Kidney epithelial cell (primary cell): ENCODE measurements around the gene WDR7. TPM values are rescaled to one million over a fixed set of nuclear protein-coding genes. Genes with fewer than 3 reads are reported as not detected.

ENCODE experiments used
- DNase-seq: peaks from one replicate; pipeline ENCODE4 v3.0.0-alpha.2; 2010; ENCODE audit warnings: low read depth
- H3K27me3 ChIP-seq: 2 replicates; pipeline ENCODE4 v1.6.0; 2011; ENCODE audit warnings: low read length; ENCODE audit not compliant: control insufficient read depth, insufficient read depth
- H3K36me3 ChIP-seq: 2 replicates; pipeline ENCODE4 v1.5.1; 2011; ENCODE audit warnings: low read length; ENCODE audit not compliant: control insufficient read depth, insufficient read depth
- H3K4me3 ChIP-seq: 2 replicates; pipeline ENCODE4 v1.5.1; 2011; ENCODE audit warnings: low read depth, mild to moderate bottlenecking, control low read depth, low read length
- CTCF ChIP-seq: IDR thresholded peaks from 2 replicates; pipeline ENCODE4 v1.5.1; 2011; ENCODE audit warnings: mild to moderate bottlenecking, moderate library complexity, low read length, control low read depth, inconsistent platforms; ENCODE audit not compliant: insufficient read depth, poor library complexity, severe bottlenecking
- total RNA-seq: library from RNA; depleted of rRNA; stranded (reverse); fragments of >200 nt; gene quantifications from 2 replicates; pipeline ENCODE4 v1.2.3, GENCODE V29; 2015

The WDR7 gene
- total RNA-seq, 1 donor from 2014 or later: 8.7 TPM

GRCh38 chr18:56789889-56790180 lies 138.7 kb downstream of the WDR7 start:
- Histone ChIP-seq H3K4me3 (no peak overlapping the region), H3K36me3 (no peaks in the 10 kb centered on the region), H3K27me3 (no peaks in the 10 kb centered on the region)
- DNase-seq: no peak
- no peak for TF ChIP-seq CTCF

- DNase-seq: no peak
- no peaks in the 10 kb centered on the region for H3K36me3 ChIP-seq
- no peak for TF ChIP-seq CTCF
Observed at GRCh38 chr18:56795381-56795780, 144.2 kb downstream of the WDR7 start.

GRCh38 chr18:56799756-56800155 lies 148.6 kb downstream of the WDR7 start:
- H3K4me3 ChIP-seq: no peak overlapping the region
- H3K36me3 ChIP-seq: no peaks in the 10 kb centered on the region
- no peak for DNase-seq
- no peaks in the 10 kb centered on the region for H3K27me3 ChIP-seq
- no peak for TF ChIP-seq CTCF

More at GRCh38 chr18:56795381-56795780, 144.2 kb downstream of the WDR7 start:
- no peaks in the 10 kb centered on the region for H3K27me3 ChIP-seq
- H3K4me3 ChIP-seq: no peak overlapping the region

GRCh38 chr18:56803051-56803450 lies 151.9 kb downstream of the WDR7 start:
- Histone ChIP-seq H3K36me3 (no peaks in the 10 kb centered on the region), H3K27me3 (no peaks in the 10 kb centered on the region), H3K4me3 (no peak overlapping the region)
- TF ChIP-seq CTCF: no peak
- no peak for DNase-seq

GRCh38 chr18:56804395-56804794 lies 153.2 kb downstream of the WDR7 start:
- H3K4me3 ChIP-seq: no peak overlapping the region
- no peaks in the 10 kb centered on the region for H3K27me3 ChIP-seq
- H3K36me3 ChIP-seq: no peaks in the 10 kb centered on the region
- TF ChIP-seq CTCF: no peak
- DNase-seq: no peak

- no peak for TF ChIP-seq CTCF
- Histone ChIP-seq H3K27me3 (no peaks in the 10 kb centered on the region), H3K4me3 (no peak overlapping the region), H3K36me3 (no peaks in the 10 kb centered on the region)
- no peak for DNase-seq
Observed at GRCh38 chr18:56807901-56808300, 156.7 kb downstream of the WDR7 start.
